HCT116 (cell line): ENCODE results near the gene SAMHD1. TPM values are rescaled to one million over a fixed set of nuclear protein-coding genes. Genes with fewer than 3 reads are reported as not detected.

ENCODE experiments used
- ATAC-seq: fragments of 200-7000 bp; cut with Tn5 transposase; 2 replicates; pipeline ENCODE4 v1.9.1; 2020; ENCODE audit warnings: mild to moderate bottlenecking, moderate library complexity
- BruUV-seq: library from RNA; stranded (reverse); fragments of 400-500 nt; replicated peaks from 2 replicates; lab custom pipeline; 2021; lab: Mats Ljungman, UMichigan
- CTCF ChIA-PET: fragments of 300-600 bp; sonication (Branson Sonifier 250); formaldehyde crosslinking; loops from one replicate; lab custom pipeline; 2021; ENCODE audit warnings: antibody characterized with exemption; lab: Charles Lee
- POLR2A ChIA-PET: fragments of 300-600, 350-600 bp; sonication (Branson Sonifier 250); formaldehyde crosslinking; loops from one replicate; lab custom pipeline; 2021; ENCODE audit warnings: antibody characterized with exemption; lab: Charles Lee
- RAD21 ChIA-PET, 2 experiments: fragments of 300-600 bp; sonication (Branson Sonifier 250); formaldehyde crosslinking; loops; one replicate each; lab custom pipeline; 2023; ENCODE audit warnings: low total read pairs in 2 of 2; ENCODE audit not compliant: uncharacterized antibody in 2 of 2, unreplicated experiment in 2 of 2, low non-redundant PET in 1 of 2; lab: Charles Lee
- DNase-seq: peaks from one replicate; pipeline ENCODE4 v3.0.0-alpha.2; 2010; ENCODE audit warnings: low read depth, low spot score
- H2AFZ ChIP-seq: fragments of 200-600 bp; shearing (Covaris generic), sonication (generic); 2 replicates; pipeline ENCODE4 v1.6.1; 2017; ENCODE audit warnings: low read depth, mixed run types, mixed read lengths, antibody characterized with exemption, low read length; ENCODE audit not compliant: poor library complexity, severe bottlenecking
- H3K27ac ChIP-seq: 2 replicates; pipeline ENCODE4 v1.5.1; 2012; ENCODE audit warnings: low read depth, low read length
- H3K27me3 ChIP-seq: fragments of 200-600 bp; sonication (generic); 2 replicates; pipeline ENCODE4 v1.6.1; 2016; ENCODE audit warnings: mixed run types, low read length, mixed read lengths; ENCODE audit not compliant: insufficient read depth
- H3K36me3 ChIP-seq, 2 experiments: fragments of 200-500 bp in 1 of 2; fragments of 200-600 bp in 1 of 2; sonication (Bioruptor generic) in 1 of 2; sonication (generic) in 1 of 2; 2 replicates each; pipeline versions ENCODE4 v1.5.1 to v1.6.1; 2014 to 2016; ENCODE audit warnings: low read length in 2 of 2, inconsistent platforms in 1 of 2, mixed read lengths in 1 of 2, mixed run types in 1 of 2; ENCODE audit not compliant: insufficient read depth in 2 of 2, control insufficient read depth in 1 of 2
- H3K4me1 ChIP-seq, 2 experiments: fragments of 200-600 bp in 1 of 2; sonication (generic) in 1 of 2; 2 replicates each; pipeline versions ENCODE4 v1.5.1 to v1.6.1; 2012 to 2017; ENCODE audit warnings: low read length in 2 of 2, inconsistent platforms in 1 of 2, mild to moderate bottlenecking in 1 of 2, mixed read lengths in 1 of 2, mixed run types in 1 of 2, moderate library complexity in 1 of 2; ENCODE audit not compliant: insufficient read depth in 2 of 2, control insufficient read depth in 1 of 2
- H3K4me2 ChIP-seq: fragments of 200-600 bp; sonication (generic); 2 replicates; pipeline ENCODE4 v1.6.1; 2017; ENCODE audit warnings: mixed run types, low read length, mixed read lengths
- H3K4me3 ChIP-seq, 2 experiments: fragments of 200-600 bp in 1 of 2; sonication (generic) in 1 of 2; replicated peaks in 1 of 2; 2 replicates each; pipeline ENCODE4 v1.5.1; 2011 to 2016; ENCODE audit warnings: low read length in 2 of 2, control low read depth in 1 of 2, low read depth in 1 of 2, mild to moderate bottlenecking in 1 of 2, mixed read lengths in 1 of 2, mixed run types in 1 of 2
- H3K79me2 ChIP-seq: fragments of 200-600 bp; sonication (generic); 2 replicates; pipeline ENCODE4 v1.6.1; 2017; ENCODE audit warnings: mild to moderate bottlenecking, mixed run types, low read length, moderate library complexity, mixed read lengths; ENCODE audit not compliant: insufficient read depth
- H3K9ac ChIP-seq: fragments of 200-600 bp; sonication (generic); 2 replicates; pipeline ENCODE4 v1.6.1; 2016; ENCODE audit warnings: low read length, mixed read lengths
- H3K9me2 ChIP-seq: fragments of 200-600 bp; sonication (generic), shearing (Covaris generic); 2 replicates; pipeline ENCODE4 v1.6.1; 2017; ENCODE audit warnings: mixed run types, mild to moderate bottlenecking, moderate library complexity; ENCODE audit not compliant: insufficient read depth
- H3K9me3 ChIP-seq, 2 experiments: fragments of 200-500 bp in 1 of 2; fragments of 200-600 bp in 1 of 2; sonication (Bioruptor generic) in 1 of 2; sonication (generic) in 1 of 2; 2 replicates each; pipeline ENCODE4 v1.6.1; 2014 to 2017; ENCODE audit warnings: low read length in 2 of 2, mixed read lengths in 2 of 2, inconsistent platforms in 1 of 2, low read depth in 1 of 2, mild to moderate bottlenecking in 1 of 2, mixed run types in 1 of 2, moderate library complexity in 1 of 2; ENCODE audit not compliant: control insufficient read depth in 1 of 2, insufficient read depth in 1 of 2
- H4K20me1 ChIP-seq: fragments of 200-600 bp; sonication (generic), shearing (Covaris generic); 2 replicates; pipeline ENCODE4 v1.6.1; 2017; ENCODE audit warnings: mixed run types, mild to moderate bottlenecking, moderate library complexity; ENCODE audit not compliant: insufficient read depth
- ELF1 ChIP-seq: IDR thresholded peaks from 2 replicates; pipeline ENCODE4 v1.6.1; 2012; ENCODE audit warnings: low read depth, borderline replicate concordance
- JUND ChIP-seq: IDR thresholded peaks from 2 replicates; pipeline ENCODE4 v1.6.1; 2012
- SP1 ChIP-seq: IDR thresholded peaks from 2 replicates; pipeline ENCODE4 v1.6.1; 2012; ENCODE audit warnings: low read depth
- TCF7L2 ChIP-seq: IDR thresholded peaks from 2 replicates; pipeline ENCODE4 v1.7.0; 2011; ENCODE audit warnings: borderline replicate concordance, inconsistent platforms; ENCODE audit not compliant: insufficient read depth, insufficient read length; ENCODE audit errors: extremely low read depth
- ZFX ChIP-seq: fragments of 450-650 bp; IDR thresholded peaks from 2 replicates; pipeline ENCODE4 v1.6.1; 2017
- ZNF274 ChIP-seq: fragments of 200-500 bp; sonication (Bioruptor generic); IDR thresholded peaks from 2 replicates; pipeline ENCODE4 v1.6.1; 2014; ENCODE audit warnings: mild to moderate bottlenecking, low read depth, low read length, inconsistent platforms
- intact Hi-C: fragments of 100-400 bp; cut with micrococcal nuclease; formaldehyde crosslinking; loops from 2 replicates; pipeline ENCODE4 v1.10.0; 2022
- total RNA-seq: library from RNA; stranded (reverse); gene quantifications from one replicate; pipeline ENCODE4 v1.2.1, GENCODE V29; 2021; ENCODE audit not compliant: unreplicated experiment

SAMHD1 gene
- total RNA-seq, 1 experiment from 2014 or later: 21.4 TPM

GRCh38 chr20:36859700-36860330 lies 91.7 kb downstream of the SAMHD1 start:
- Histone ChIP-seq H3K9me3 (no peaks in the 10 kb centered on the region), H3K36me3 (no peaks in the 10 kb centered on the region), H3K9me2 (no peaks in the 10 kb centered on the region), H2AFZ (no peak overlapping the region), H3K9ac (0 out of 2 replicates have a peak overlapping the region, but pooled peaks have one; percentile 15), H3K4me3 (no peak overlapping the region), H3K27me3 (no peaks in the 10 kb centered on the region), H3K27ac (no peak overlapping the region), H3K4me2 (peak overlapping the region; percentile 17; the same call in 1 of the 2 replicates), H3K79me2 (peaks cover 40% of the 10 kb centered on the region; the same call in 1 of the 2 replicates), H4K20me1 (no peaks in the 10 kb centered on the region), H3K4me1 (peaks cover 15 to 58% of the 10 kb centered on the region in 2 experiments)
- ChIA-PET POLR2A (no interaction called here), RAD21 (no interaction called here), CTCF (no interaction called here)
- intact Hi-C loops: no loop called here
- BruUV-seq: no TSS peak
- ATAC-seq: no peak
- no peak for DNase-seq
- TF ChIP-seq ELF1 (no peak), ZFX (no peak), JUND (no peak), ZNF274 (no peak)

- H3K4me1 ChIP-seq: peaks cover 17 to 59% of the 10 kb centered on the region in 2 experiments
- H3K36me3 ChIP-seq: no peaks in the 10 kb centered on the region
- no peak overlapping the region for H3K27ac ChIP-seq
- no peak for ATAC-seq
- peak; percentile 55 for TF ChIP-seq TCF7L2
- no peak for TF ChIP-seq SP1
- CTCF ChIA-PET: no interaction called here
- POLR2A ChIA-PET: no interaction called here
- RAD21 ChIA-PET: no interaction called here
- peak overlapping the region; percentile 17; the same call in 1 of the 2 replicates for H3K4me2 ChIP-seq
- DNase-seq: no peak
- no TSS peak for BruUV-seq
- no peaks in the 10 kb centered on the region for H4K20me1 ChIP-seq
- H3K4me3 ChIP-seq: no peak overlapping the region
- H3K9ac ChIP-seq: 0 out of 2 replicates have a peak overlapping the region, but pooled peaks have one; percentile 15
- intact Hi-C loops: no loop called here
- H3K9me2 ChIP-seq: no peaks in the 10 kb centered on the region
- no peaks in the 10 kb centered on the region for H3K9me3 ChIP-seq
- H2AFZ ChIP-seq: no peak overlapping the region
- H3K27me3 ChIP-seq: no peaks in the 10 kb centered on the region
- H3K79me2 ChIP-seq: peaks cover 43% of the 10 kb centered on the region; the same call in 1 of the 2 replicates
Measured at GRCh38 chr20:36859282-36859555, 92.3 kb downstream of the SAMHD1 start.
